ENCODE results near the gene MCAT. TPM values are rescaled to one million over a fixed set of nuclear protein-coding genes. Genes with fewer than 3 reads are reported as not detected.
A peak's percentile ranks its signal among the peaks of the same experiment; 100 is the strongest.

Gene MCAT
- polyA plus RNA-seq, 1 donor (not counting 4 experiments of a cell fraction or from before 2014, with no cell fraction given): 13.9 TPM

DNA sequence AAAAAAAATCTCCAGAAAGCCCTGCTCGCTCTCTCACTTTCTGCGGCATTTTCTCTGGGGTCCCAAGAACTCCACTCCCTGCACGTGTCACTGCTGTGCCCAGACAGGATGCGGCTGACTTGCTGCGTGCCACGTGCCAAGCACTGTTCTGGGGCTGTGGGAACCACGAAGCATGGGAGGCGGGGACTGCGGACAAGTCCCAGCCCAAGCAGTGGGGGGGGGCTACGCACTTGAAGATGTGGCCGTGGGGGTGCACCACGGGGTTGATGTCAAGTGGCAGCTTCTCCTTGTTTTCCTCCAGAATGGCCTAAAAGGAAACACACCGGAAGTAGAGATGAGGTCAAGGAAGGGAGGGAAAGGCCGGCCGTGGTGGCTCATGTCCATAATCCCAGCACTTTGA lies 32.9 kb upstream of the MCAT start:
- no peaks in the 10 kb centered on the region for H4K20me1 ChIP-seq (ENCODE audit: control insufficient read depth, extremely low read depth, insufficient read depth, low read length)
- no peaks in the 10 kb centered on the region for H3K9me3 ChIP-seq (ENCODE audit: control insufficient read depth, low read depth, low read length)
- H3K27me3 ChIP-seq (ENCODE audit: control insufficient read depth, extremely low read depth, insufficient read depth, low read length): no peaks in the 10 kb centered on the region
- H3K9me1 ChIP-seq (ENCODE audit: control insufficient read depth, extremely low read depth, insufficient read depth, low read length): no peaks in the 10 kb centered on the region
- FAIRE-seq (no peak), DNase-seq (ENCODE audit: low read depth, low spot score) (no peak)
- no peak overlapping the region for H3K4me2 ChIP-seq (ENCODE audit: control insufficient read depth, extremely low read depth, insufficient read depth, low read depth, low read length)
- dilution Hi-C loops (cut with MboI; ENCODE audit: extremely low pct_ligation_motif_present, low sequenced_read_pairs): no loop called here
- no peak overlapping the region for H3K4me3 ChIP-seq (ENCODE audit: control insufficient read depth in 2 of 3, extremely low read depth in 1 of 3, insufficient read depth in 2 of 3, low read depth in 1 of 3, low read length in 3 of 3)
- H3K36me3 ChIP-seq (ENCODE audit: control insufficient read depth in 2 of 2, extremely low read depth in 1 of 2, insufficient read depth in 2 of 2, low read length in 2 of 2): peaks cover 33 to 46% of the 10 kb centered on the region in 2 experiments
- no peak for TF ChIP-seq EZH2 (IDR thresholded peaks at IDR 0.05; ENCODE audit: low read length)
- TF ChIP-seq, protein P1, sequence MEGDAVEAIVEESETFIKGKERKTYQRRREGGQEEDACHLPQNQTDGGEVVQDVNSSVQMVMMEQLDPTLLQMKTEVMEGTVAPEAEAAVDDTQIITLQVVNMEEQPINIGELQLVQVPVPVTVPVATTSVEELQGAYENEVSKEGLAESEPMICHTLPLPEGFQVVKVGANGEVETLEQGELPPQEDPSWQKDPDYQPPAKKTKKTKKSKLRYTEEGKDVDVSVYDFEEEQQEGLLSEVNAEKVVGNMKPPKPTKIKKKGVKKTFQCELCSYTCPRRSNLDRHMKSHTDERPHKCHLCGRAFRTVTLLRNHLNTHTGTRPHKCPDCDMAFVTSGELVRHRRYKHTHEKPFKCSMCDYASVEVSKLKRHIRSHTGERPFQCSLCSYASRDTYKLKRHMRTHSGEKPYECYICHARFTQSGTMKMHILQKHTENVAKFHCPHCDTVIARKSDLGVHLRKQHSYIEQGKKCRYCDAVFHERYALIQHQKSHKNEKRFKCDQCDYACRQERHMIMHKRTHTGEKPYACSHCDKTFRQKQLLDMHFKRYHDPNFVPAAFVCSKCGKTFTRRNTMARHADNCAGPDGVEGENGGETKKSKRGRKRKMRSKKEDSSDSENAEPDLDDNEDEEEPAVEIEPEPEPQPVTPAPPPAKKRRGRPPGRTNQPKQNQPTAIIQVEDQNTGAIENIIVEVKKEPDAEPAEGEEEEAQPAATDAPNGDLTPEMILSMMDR (optimal IDR thresholded peaks at IDR 0.05 in 1 of 3, IDR thresholded peaks at IDR 0.05 in 1 of 3, conservative IDR thresholded peaks at IDR 0.05 in 1 of 3; ENCODE audit: extremely low read depth in 1 of 3, insufficient read depth in 2 of 3, low read length in 3 of 3): no peak
- peaks cover 6% of the 10 kb centered on the region for H3K4me1 ChIP-seq (ENCODE audit: control insufficient read depth, extremely low read depth, insufficient read depth, low read length)
- H2AFZ ChIP-seq (ENCODE audit: control insufficient read depth, low read length): no peak overlapping the region
- no peak overlapping the region for H3K9ac ChIP-seq (ENCODE audit: control insufficient read depth, extremely low read depth, insufficient read depth, low read length)
- H3K27ac ChIP-seq (ENCODE audit: control insufficient read depth, insufficient read depth, low read length): no peak overlapping the region
- peaks cover under 1% of the 10 kb centered on the region for H3K79me2 ChIP-seq (ENCODE audit: control insufficient read depth, insufficient read depth, low read length)

DNA sequence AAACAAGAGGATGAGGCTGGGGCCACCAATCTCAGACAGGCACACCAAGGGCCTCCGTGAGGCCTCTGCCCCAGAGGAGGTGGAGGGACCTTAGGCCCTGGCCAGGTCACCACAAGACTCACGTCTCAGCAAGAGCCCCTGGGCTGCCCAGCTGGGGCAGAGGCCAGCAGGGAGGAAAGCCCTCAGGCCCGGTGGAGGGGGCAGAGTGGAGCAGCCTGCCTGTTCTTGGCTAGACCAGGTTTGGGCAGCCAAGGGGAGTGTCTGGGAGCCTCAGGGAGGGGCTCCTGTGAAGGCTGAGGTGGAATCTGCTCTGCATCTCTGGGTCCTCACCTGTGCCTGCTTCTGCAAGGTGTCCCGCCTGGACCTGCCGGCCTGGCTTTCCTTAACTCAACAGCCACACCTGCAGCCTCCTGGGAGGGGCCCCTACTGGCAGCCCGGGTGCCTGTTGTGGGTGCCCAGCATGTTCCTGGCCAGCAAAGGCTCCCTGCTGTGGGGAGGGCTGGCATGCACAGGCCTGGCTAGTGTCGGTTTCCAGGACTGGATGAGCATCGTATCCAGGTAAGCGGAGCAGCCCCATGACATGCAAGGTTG lies 31.8 kb upstream of the MCAT start:
- H2AFZ ChIP-seq (ENCODE audit: control insufficient read depth, low read length): no peak overlapping the region
- no peak for TF ChIP-seq EZH2 (IDR thresholded peaks at IDR 0.05; ENCODE audit: low read length)
- TF ChIP-seq, protein P1 (optimal IDR thresholded peaks at IDR 0.05 in 1 of 3, IDR thresholded peaks at IDR 0.05 in 1 of 3, conservative IDR thresholded peaks at IDR 0.05 in 1 of 3; ENCODE audit: extremely low read depth in 1 of 3, insufficient read depth in 2 of 3, low read length in 3 of 3): peak in 2 of 3 experiments; percentile 29 to 41
- no peaks in the 10 kb centered on the region for H3K9me3 ChIP-seq (ENCODE audit: control insufficient read depth, low read depth, low read length)
- H3K4me1 ChIP-seq (ENCODE audit: control insufficient read depth, extremely low read depth, insufficient read depth, low read length): peaks cover 6% of the 10 kb centered on the region
- no peak overlapping the region for H3K9ac ChIP-seq (ENCODE audit: control insufficient read depth, extremely low read depth, insufficient read depth, low read length)
- H3K79me2 ChIP-seq (ENCODE audit: control insufficient read depth, insufficient read depth, low read length): no peaks in the 10 kb centered on the region
- peak; percentile 60 for FAIRE-seq
- H3K27me3 ChIP-seq (ENCODE audit: control insufficient read depth, extremely low read depth, insufficient read depth, low read length): no peaks in the 10 kb centered on the region
- peaks cover 24 to 53% of the 10 kb centered on the region in 2 experiments for H3K36me3 ChIP-seq (ENCODE audit: control insufficient read depth in 2 of 2, extremely low read depth in 1 of 2, insufficient read depth in 2 of 2, low read length in 2 of 2)
- H3K27ac ChIP-seq (ENCODE audit: control insufficient read depth, insufficient read depth, low read length): no peak overlapping the region
- no peak for DNase-seq (ENCODE audit: low read depth, low spot score)
- no peaks in the 10 kb centered on the region for H3K9me1 ChIP-seq (ENCODE audit: control insufficient read depth, extremely low read depth, insufficient read depth, low read length)
- no peaks in the 10 kb centered on the region for H4K20me1 ChIP-seq (ENCODE audit: control insufficient read depth, extremely low read depth, insufficient read depth, low read length)
- dilution Hi-C loops (cut with MboI; ENCODE audit: extremely low pct_ligation_motif_present, low sequenced_read_pairs): no loop called here
- no peak overlapping the region for H3K4me3 ChIP-seq (ENCODE audit: control insufficient read depth in 2 of 3, extremely low read depth in 1 of 3, insufficient read depth in 2 of 3, low read depth in 1 of 3, low read length in 3 of 3)
- H3K4me2 ChIP-seq (ENCODE audit: control insufficient read depth, extremely low read depth, insufficient read depth, low read depth, low read length): peak overlapping the region; percentile 18
